GM19035 (cell line): ENCODE data around the gene HDAC4.

Experiments used
- ATAC-seq: cut with Tn5 transposase; IDR thresholded peaks from one replicate; pipeline ENCODE4 v1.9.1; 2021; ENCODE audit not compliant: unreplicated experiment

HDAC4 gene

GRCh38 chr2:239061121-239061666 is 339.6 kb downstream of the HDAC4 start:
- no peak for ATAC-seq

DNA sequence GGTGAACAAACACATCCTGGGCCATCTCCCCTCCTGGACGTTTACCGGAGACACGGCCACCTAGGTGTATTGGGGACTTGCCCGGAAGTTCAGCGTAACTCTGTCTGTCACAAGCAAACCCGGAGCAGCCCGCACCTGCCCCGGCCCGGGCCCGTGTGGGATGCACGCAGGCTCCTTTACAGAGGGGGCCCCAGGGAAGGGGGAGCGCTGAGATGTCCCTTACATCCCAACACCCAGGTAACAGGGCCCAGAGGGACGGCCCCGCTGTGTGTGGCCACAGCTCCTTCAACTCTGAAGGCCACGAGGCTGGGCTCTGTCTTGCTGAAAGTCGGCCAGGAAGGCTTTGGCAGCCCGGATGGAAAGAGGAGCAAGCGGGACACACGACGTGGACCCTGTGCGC is 340.1 kb downstream of the HDAC4 start:
- ATAC-seq = no peak

GRCh38 chr2:239059854-239060253 is 341.0 kb downstream of the HDAC4 start:
- no peak for ATAC-seq

- no peak for ATAC-seq
Observed at GRCh38 chr2:239058766-239059165, 342.1 kb downstream of the HDAC4 start.

GRCh38 chr2:239057533-239057932 is 343.3 kb downstream of the HDAC4 start:
- no peak for ATAC-seq

GRCh38 chr2:239056611-239057010 is 344.2 kb downstream of the HDAC4 start:
- ATAC-seq = no peak

DNA sequence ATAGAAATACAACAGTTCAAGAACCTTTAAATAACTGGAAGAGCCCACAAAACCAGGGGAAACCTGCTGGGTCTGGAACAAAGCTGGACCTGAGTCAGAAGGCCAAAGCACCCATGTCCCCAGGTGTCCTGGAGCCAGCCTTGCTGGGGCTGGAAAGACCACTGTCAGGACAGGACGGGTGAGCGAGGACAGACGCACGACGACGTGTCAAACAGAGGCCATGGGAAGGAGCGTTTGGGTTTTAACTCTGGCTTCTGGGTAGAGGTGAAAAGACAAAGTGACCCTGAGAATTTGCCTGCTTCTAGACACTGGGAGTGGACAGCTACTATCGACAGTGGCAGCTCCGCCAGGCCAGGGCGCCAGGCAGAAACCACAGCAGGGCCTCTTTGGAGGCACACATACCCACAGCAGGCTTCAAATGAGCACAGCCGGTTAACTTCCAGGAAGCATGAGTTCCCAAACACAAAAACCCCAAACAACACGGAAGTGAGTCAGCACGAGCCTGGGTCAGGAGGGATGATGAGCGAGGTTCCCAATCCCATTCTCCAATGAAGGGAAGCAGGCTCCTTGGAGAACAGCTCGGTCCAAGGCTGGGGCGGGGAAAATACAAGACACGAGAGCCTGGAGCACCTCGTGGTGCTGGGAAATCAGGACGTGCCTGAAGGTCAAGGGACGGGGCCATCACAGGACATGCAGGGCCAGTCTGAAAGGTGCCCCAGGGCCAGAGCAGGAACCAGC is 344.9 kb downstream of the HDAC4 start:
- ATAC-seq = no peak

- ATAC-seq = no peak
Observed at GRCh38 chr2:239054921-239055320, 345.9 kb downstream of the HDAC4 start.

DNA sequence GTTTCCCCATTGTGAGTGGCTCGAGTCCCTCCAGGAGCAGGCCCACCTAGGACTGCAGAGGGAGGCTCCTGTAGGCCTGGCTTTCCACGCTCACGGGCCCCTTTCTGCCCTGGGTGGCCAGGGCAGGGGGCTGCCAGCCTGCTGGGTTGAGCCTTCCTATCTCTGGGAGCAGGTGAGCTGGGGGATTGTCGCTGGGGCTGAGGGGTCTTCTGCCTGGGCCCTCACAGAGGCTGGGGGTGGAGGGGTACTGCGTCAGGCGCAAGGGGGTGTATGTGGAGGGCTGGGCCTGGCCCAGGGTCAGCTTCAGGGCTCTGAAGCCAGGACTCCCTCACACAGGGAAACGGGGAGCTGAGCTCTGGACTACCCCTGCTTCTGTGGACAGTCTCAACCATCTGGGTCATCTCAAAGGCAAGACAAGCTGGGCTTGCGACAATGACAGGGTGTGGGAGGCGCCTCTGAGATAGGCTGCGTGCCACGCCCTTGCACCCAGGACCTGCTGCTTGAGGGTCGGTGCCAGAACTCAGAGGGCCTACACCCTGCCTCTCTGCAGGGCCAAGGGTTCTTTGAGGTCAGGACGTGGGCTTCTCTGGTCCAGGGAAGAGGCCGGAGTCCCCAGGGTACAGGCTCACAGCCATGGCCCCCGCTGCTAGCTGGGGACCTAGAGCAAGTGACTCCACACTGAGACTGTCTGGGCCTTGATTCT is 346.9 kb downstream of the HDAC4 start:
- no peak for ATAC-seq

DNA sequence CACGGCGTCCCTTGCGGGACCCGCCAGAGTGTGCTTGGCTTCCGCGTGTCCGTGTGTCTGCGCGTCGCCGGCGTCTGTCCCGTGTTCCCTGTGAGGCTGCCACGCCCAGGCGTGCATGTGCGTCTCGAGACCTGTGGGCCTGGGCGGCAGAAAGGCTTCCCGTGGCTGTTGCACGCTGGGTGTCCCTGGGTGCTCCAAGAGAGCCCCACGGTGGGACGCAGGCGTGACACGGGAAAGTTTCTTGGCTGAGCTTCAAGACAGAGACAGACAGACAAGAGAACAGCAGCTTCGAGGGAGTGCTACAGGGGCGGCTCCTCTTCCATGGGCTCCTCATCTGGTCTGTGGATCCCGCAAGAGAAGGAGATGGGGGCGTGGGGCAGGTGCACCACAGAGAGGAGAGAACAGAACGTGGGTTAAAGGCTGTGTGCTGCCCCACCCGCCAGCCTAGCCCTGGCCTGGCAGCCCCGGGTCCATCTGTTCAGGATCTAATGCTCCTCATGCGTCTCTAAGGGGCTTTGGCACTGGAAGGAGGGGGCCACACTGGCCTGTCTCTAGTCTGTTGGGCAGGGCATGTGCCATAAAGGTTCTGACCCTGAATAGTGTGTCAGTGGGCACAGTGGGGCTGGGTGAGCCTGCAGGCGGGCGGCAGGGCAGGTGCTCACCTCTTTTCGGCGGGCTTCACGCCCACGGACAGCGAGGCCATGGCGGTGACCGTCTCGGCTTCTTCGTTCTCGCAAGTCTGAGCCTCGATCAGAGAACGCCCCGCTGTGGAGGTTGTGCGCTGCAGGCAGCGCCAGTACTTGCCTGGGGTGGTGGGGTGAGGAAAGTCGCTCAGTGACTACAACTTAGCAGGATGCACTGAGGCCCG is 347.8 kb downstream of the HDAC4 start:
- no peak for ATAC-seq

DNA sequence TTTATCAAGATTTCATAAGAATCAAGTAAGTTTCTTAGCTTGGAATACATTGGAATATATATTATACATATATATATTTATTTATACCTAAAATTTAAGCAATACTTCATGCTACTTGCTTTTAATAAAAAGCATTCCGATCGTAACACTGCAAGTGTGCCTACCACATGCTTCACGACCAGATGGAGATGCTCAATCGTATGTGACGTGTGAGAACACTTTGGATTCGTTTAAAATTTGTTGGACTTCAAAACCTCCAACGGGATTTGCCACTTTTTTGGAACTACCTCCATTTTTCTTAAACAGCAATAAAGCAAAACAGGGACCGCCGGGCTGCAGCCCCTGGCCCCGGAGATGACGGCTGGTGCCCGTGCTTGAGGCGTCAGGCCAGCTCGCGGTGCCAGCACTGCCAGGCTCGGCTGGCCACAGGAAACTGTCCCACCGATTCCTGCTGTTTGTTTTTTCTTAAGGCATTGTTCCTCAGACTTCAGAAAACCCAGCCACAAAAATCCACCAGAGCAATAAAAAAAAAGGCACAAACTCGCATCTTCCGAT is 348.9 kb downstream of the HDAC4 start:
- no peak for ATAC-seq

DNA sequence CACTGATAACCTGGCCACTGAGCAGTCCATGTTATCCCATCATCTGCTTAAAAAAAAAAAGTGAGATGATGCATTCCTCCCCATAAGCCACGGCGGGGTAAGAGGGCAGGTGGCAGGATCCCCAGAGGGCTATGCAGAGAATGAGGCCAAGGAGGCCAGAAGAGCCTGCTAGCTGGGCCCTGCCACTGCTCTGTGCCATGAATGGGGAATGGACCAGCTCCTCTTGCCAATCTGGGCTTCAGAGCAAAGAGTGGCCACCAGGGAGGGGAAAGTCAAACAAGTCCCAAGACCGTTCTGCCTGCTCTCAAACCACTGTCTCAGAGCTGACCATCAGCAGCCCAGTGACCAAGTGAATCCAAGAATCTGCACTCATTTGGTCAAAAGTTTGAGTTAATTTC is 350.6 kb downstream of the HDAC4 start:
- ATAC-seq = no peak

DNA sequence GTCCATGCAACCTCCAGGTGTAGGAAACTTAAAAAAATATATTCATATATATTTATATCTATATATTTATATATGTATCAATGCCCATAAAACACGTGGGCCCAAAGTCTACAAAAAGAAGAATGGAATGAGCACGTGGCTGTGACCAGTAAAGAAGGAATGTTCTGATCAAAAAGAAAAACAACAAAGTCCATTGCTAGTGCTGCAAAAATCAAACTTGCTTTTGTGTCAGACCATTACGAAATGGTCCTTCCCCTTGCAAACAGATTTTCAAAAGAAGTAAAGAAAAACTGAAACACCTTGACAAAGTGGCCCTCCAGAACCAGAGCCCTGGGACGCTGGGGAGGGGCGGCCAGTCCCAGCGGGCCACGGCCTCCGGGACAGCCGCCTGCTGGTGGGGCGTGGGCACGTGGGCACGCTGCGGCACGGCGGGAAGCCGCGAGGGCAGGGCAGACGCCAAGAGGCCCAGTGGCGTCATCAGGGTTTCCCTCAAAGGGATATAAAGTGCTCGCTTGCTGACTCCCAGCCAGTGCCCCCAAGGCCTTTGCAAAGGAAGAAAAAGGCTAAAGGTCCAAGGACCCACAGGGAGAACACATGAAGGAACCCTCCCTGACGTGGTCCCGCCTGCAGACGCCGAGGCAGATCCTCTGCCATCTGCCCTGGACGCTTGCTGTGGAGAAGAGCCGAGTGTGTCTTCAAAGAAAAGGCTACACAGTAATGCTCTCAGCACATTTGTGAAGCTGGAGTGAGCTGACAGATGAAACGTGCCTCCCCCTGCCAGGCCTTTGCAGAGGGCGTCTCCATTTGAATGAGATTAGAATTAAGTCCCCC is 351.2 kb downstream of the HDAC4 start:
- ATAC-seq = no peak

GRCh38 chr2:239048736-239049135 is 352.1 kb downstream of the HDAC4 start:
- no peak for ATAC-seq

GRCh38 chr2:239047861-239048260 is 353.0 kb downstream of the HDAC4 start:
- no peak for ATAC-seq

- ATAC-seq = no peak
Observed at GRCh38 chr2:239047420-239047819, 353.4 kb downstream of the HDAC4 start.

- ATAC-seq = no peak
Observed at GRCh38 chr2:239046822-239047221, 354.0 kb downstream of the HDAC4 start.

- no peak for ATAC-seq
Observed at GRCh38 chr2:239044336-239044735, 356.5 kb downstream of the HDAC4 start.

- no peak for ATAC-seq
Observed at GRCh38 chr2:239043326-239043725, 357.5 kb downstream of the HDAC4 start.
